ENCODE measurements around the gene COX20.

GRCh38 chr1:244866355-244866754, 30.9 kb downstream of the COX20 start:
- TF ChIP-seq CTBP1 (IDR thresholded peaks at IDR 0.05; ENCODE audit: borderline replicate concordance) (no peak), PKNOX1 (IDR thresholded peaks at IDR 0.05) (no peak), SUZ12 (IDR thresholded peaks at IDR 0.05) (no peak), HDGF (IDR thresholded peaks at IDR 0.05; ENCODE audit: borderline replicate concordance) (no peak), TARDBP (IDR thresholded peaks at IDR 0.05) (no peak), BHLHE40 (IDR thresholded peaks at IDR 0.05; ENCODE audit: borderline replicate concordance) (no peak), SP1 (IDR thresholded peaks at IDR 0.05) (no peak), FOXM1 (IDR thresholded peaks at IDR 0.05; ENCODE audit: borderline replicate concordance) (no peak), ZNF384 (IDR thresholded peaks at IDR 0.05) (no peak), L3MBTL2 (conservative IDR thresholded peaks at IDR 0.05) (no peak), ARNT (IDR thresholded peaks at IDR 0.05) (no peak), FOXK2 (IDR thresholded peaks at IDR 0.05) (no peak), ELF4 (IDR thresholded peaks at IDR 0.05) (no peak)
